Measurements from ENCODE around the gene NAA60. TPM values are rescaled to one million over a fixed set of nuclear protein-coding genes. Genes with fewer than 3 reads are reported as not detected.
A peak's percentile ranks its signal among the peaks of the same experiment; 100 is the strongest.

Gene NAA60
- total and polyA plus RNA-seq, 2 of the 13 experiments (the other 11 are each of a cell fraction or from before 2014, with no cell fraction given): 14.7 to 32.0 TPM

DNA sequence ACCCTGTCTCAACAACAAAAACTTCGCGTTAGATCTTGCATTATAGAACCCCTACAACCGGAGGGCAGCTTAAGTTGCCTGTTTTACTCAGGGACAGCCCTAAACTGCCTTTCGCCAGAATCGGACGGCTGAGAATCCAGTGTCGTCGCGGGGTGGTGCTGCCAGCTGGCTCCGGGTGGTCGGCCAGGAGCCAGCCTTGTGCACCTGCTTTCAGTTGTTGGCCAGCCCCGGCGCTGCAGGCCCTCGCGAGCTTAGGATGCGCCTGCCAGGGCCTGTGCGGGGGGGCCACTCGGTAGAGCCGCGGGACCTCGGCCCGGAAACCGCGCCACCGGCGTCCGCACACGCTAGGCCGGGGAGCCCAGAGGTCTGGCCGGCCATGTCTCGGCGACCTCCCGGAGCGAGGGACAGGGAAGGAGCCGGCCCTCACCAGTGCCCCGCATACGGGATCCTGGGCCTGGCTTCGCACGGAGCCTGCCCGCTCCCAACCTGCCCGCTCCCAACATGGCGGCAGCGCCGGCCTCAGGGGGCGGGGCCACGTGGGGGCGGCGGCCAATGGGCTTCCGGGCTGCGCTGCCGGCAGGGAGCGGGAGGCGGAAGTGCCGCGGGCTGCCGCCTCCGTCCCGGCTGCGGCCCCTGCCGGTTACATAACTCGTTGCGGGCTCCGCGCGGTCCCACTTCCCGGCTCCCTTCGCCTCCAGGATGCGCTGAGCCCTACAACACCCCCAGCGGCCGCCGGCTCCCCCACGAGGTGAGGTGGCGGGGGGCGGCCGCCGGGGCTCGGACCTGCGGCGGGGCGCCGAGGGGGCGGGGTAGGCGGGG, 14.2 kb downstream of the NAA60 start (continued):
- TF ChIP-seq, protein P1, sequence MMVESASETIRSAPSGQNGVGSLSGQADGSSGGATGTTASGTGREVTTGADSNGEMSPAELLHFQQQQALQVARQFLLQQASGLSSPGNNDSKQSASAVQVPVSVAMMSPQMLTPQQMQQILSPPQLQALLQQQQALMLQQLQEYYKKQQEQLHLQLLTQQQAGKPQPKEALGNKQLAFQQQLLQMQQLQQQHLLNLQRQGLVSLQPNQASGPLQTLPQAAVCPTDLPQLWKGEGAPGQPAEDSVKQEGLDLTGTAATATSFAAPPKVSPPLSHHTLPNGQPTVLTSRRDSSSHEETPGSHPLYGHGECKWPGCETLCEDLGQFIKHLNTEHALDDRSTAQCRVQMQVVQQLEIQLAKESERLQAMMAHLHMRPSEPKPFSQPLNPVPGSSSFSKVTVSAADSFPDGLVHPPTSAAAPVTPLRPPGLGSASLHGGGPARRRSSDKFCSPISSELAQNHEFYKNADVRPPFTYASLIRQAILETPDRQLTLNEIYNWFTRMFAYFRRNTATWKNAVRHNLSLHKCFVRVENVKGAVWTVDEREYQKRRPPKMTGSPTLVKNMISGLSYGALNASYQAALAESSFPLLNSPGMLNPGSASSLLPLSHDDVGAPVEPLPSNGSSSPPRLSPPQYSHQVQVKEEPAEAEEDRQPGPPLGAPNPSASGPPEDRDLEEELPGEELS (CRISPR knock-in tag; IDR thresholded peaks at IDR 0.05): peak; percentile 59; the same call in 1 of the 2 replicates
- TF ChIP-seq, protein P2, sequence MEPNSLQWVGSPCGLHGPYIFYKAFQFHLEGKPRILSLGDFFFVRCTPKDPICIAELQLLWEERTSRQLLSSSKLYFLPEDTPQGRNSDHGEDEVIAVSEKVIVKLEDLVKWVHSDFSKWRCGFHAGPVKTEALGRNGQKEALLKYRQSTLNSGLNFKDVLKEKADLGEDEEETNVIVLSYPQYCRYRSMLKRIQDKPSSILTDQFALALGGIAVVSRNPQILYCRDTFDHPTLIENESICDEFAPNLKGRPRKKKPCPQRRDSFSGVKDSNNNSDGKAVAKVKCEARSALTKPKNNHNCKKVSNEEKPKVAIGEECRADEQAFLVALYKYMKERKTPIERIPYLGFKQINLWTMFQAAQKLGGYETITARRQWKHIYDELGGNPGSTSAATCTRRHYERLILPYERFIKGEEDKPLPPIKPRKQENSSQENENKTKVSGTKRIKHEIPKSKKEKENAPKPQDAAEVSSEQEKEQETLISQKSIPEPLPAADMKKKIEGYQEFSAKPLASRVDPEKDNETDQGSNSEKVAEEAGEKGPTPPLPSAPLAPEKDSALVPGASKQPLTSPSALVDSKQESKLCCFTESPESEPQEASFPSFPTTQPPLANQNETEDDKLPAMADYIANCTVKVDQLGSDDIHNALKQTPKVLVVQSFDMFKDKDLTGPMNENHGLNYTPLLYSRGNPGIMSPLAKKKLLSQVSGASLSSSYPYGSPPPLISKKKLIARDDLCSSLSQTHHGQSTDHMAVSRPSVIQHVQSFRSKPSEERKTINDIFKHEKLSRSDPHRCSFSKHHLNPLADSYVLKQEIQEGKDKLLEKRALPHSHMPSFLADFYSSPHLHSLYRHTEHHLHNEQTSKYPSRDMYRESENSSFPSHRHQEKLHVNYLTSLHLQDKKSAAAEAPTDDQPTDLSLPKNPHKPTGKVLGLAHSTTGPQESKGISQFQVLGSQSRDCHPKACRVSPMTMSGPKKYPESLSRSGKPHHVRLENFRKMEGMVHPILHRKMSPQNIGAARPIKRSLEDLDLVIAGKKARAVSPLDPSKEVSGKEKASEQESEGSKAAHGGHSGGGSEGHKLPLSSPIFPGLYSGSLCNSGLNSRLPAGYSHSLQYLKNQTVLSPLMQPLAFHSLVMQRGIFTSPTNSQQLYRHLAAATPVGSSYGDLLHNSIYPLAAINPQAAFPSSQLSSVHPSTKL (CRISPR knock-in tag; IDR thresholded peaks at IDR 0.05): peak; percentile 43; the same call in 1 of the 2 replicates
- TF ChIP-seq, protein P3, sequence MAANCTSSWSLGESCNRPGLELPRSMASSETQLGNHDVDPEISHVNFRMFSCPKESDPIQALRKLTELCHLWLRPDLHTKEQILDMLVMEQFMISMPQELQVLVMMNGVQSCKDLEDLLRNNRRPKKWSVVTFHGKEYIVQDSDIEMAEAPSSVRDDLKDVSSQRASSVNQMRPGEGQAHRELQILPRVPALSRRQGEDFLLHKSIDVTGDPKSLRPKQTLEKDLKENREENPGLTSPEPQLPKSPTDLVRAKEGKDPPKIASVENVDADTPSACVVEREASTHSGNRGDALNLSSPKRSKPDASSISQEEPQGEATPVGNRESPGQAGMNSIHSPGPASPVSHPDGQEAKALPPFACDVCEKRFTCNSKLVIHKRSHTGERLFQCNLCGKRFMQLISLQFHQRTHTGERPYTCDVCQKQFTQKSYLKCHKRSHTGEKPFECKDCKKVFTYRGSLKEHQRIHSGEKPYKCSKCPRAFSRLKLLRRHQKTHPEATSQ (CRISPR knock-in tag; IDR thresholded peaks at IDR 0.05; ENCODE audit: borderline replicate concordance): peak; percentile 85; the same call in 1 of the 2 replicates
- TF ChIP-seq ZNF569 (CRISPR knock-in tag; IDR thresholded peaks at IDR 0.05; ENCODE audit: borderline replicate concordance): no peak
- TF ChIP-seq ZBTB42 (CRISPR knock-in tag; IDR thresholded peaks at IDR 0.05): peak; percentile 56; the same call in 1 of the 2 replicates
- no peak for TF ChIP-seq NR2F6 (IDR thresholded peaks at IDR 0.05)
- no peak; the same call in 1 of the 2 replicates for TF ChIP-seq NR2F6 (CRISPR knock-in tag; IDR thresholded peaks at IDR 0.05)
- TF ChIP-seq CCDC6 (CRISPR knock-in tag; IDR thresholded peaks at IDR 0.05): peak; percentile 5
- TF ChIP-seq BRD4 (CRISPR knock-in tag; IDR thresholded peaks at IDR 0.05): peak; percentile 88
- no peak for TF ChIP-seq ZKSCAN1 (IDR thresholded peaks at IDR 0.05; ENCODE audit: low read length)
- TF ChIP-seq, protein P4, sequence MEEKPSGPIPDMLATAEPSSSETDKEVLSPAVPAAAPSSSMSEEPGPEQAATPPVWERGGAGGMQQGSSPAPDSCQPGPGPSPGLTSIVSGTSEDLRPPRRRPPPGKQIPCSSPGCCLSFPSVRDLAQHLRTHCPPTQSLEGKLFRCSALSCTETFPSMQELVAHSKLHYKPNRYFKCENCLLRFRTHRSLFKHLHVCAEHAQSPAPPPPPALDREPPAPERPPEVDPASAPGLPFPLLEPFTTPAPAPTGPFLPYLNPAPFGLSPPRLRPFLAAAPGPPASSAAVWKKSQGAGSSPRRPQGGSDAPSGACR (CRISPR knock-in tag; IDR thresholded peaks at IDR 0.05): no peak
- TF ChIP-seq ATRX (CRISPR knock-in tag; IDR thresholded peaks at IDR 0.05; ENCODE audit: borderline replicate concordance): no peak
- no peak for TF ChIP-seq ZNF713 (CRISPR knock-in tag; IDR thresholded peaks at IDR 0.05)
- TF ChIP-seq, protein P5, sequence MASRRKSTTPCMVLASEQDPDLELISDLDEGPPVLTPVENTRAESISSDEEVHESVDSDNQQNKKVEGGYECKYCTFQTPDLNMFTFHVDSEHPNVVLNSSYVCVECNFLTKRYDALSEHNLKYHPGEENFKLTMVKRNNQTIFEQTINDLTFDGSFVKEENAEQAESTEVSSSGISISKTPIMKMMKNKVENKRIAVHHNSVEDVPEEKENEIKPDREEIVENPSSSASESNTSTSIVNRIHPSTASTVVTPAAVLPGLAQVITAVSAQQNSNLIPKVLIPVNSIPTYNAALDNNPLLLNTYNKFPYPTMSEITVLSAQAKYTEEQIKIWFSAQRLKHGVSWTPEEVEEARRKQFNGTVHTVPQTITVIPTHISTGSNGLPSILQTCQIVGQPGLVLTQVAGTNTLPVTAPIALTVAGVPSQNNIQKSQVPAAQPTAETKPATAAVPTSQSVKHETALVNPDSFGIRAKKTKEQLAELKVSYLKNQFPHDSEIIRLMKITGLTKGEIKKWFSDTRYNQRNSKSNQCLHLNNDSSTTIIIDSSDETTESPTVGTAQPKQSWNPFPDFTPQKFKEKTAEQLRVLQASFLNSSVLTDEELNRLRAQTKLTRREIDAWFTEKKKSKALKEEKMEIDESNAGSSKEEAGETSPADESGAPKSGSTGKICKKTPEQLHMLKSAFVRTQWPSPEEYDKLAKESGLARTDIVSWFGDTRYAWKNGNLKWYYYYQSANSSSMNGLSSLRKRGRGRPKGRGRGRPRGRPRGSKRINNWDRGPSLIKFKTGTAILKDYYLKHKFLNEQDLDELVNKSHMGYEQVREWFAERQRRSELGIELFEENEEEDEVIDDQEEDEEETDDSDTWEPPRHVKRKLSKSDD (CRISPR knock-in tag; IDR thresholded peaks at IDR 0.05; ENCODE audit: low read depth): peak; percentile 98
